BLaER1 (cell line): Measurements from ENCODE around the gene NCAPH2.

Experiments used
- H3K27ac ChIP-seq: shearing (Covaris generic); formaldehyde crosslinking; 2 replicates; pipeline ENCODE4 v1.8.1; 2022
- H3K27me3 ChIP-seq: shearing (Covaris generic); formaldehyde crosslinking; 2 replicates; pipeline ENCODE4 v1.8.1; 2022
- H3K36me3 ChIP-seq: shearing (Covaris generic); formaldehyde crosslinking; 2 replicates; pipeline ENCODE4 v1.8.1; 2022
- H3K4me1 ChIP-seq: shearing (Covaris generic); formaldehyde crosslinking; 2 replicates; pipeline ENCODE4 v1.8.1; 2022
- H3K4me2 ChIP-seq: shearing (Covaris generic); formaldehyde crosslinking; 2 replicates; pipeline ENCODE4 v1.8.1; 2022
- H3K4me3 ChIP-seq: shearing (Covaris generic); formaldehyde crosslinking; 2 replicates; pipeline ENCODE4 v1.8.1; 2022
- H3K9ac ChIP-seq: shearing (Covaris generic); formaldehyde crosslinking; 2 replicates; pipeline ENCODE4 v1.8.1; 2022
- H3K9me3 ChIP-seq: shearing (Covaris generic); formaldehyde crosslinking; 2 replicates; pipeline ENCODE4 v1.8.1; 2022
- H4K20me1 ChIP-seq: shearing (Covaris generic); formaldehyde crosslinking; 2 replicates; pipeline ENCODE4 v1.8.1; 2022
- Cebpa-rat ChIP-seq: shearing (Covaris generic); IDR thresholded peaks from 2 replicates; pipeline ENCODE4 v1.8.1; 2022

The NCAPH2 gene

GRCh38 chr22:50483106-50483505 is 24.9 kb upstream of the NCAPH2 start:
- Histone ChIP-seq H3K4me1 (peaks cover 91% of the 10 kb centered on the region), H3K9me3 (no peaks in the 10 kb centered on the region), H3K9ac (0 out of 2 replicates have a peak overlapping the region, but pooled peaks have one; percentile 81), H3K27ac (0 out of 2 replicates have a peak overlapping the region, but pooled peaks have one; percentile 2), H4K20me1 (peaks cover 25% of the 10 kb centered on the region; the same call in 1 of the 2 replicates), H3K36me3 (no peaks in the 10 kb centered on the region), H3K4me3 (peak overlapping the region; percentile 74; the same call in 1 of the 2 replicates), H3K27me3 (peaks cover 40% of the 10 kb centered on the region), H3K4me2 (peak overlapping the region; percentile 96)
- no peak for TF ChIP-seq Cebpa-rat

GRCh38 chr22:50483556-50483955 is 24.5 kb upstream of the NCAPH2 start:
- 0 out of 2 replicates have a peak overlapping the region, but pooled peaks have one; percentile 81 for H3K9ac ChIP-seq
- H3K27me3 ChIP-seq: peaks cover 40% of the 10 kb centered on the region
- TF ChIP-seq Cebpa-rat: no peak
- peak overlapping the region; percentile 96 for H3K4me2 ChIP-seq
- peaks cover 88% of the 10 kb centered on the region for H3K4me1 ChIP-seq
- H4K20me1 ChIP-seq: peaks cover 25% of the 10 kb centered on the region; the same call in 1 of the 2 replicates
- H3K27ac ChIP-seq: 0 out of 2 replicates have a peak overlapping the region, but pooled peaks have one; percentile 2
- peak overlapping the region; percentile 74; the same call in 1 of the 2 replicates for H3K4me3 ChIP-seq
- H3K36me3 ChIP-seq: no peaks in the 10 kb centered on the region
- no peaks in the 10 kb centered on the region for H3K9me3 ChIP-seq

- no peaks in the 10 kb centered on the region for H3K36me3 ChIP-seq
- no peak overlapping the region for H3K27ac ChIP-seq
- no peak for TF ChIP-seq Cebpa-rat
- H3K9ac ChIP-seq: 0 out of 2 replicates have a peak overlapping the region, but pooled peaks have one; percentile 24
- peaks cover 25% of the 10 kb centered on the region; the same call in 1 of the 2 replicates for H4K20me1 ChIP-seq
- H3K4me2 ChIP-seq: peak overlapping the region; percentile 96
- peaks cover 83% of the 10 kb centered on the region for H3K4me1 ChIP-seq
- H3K4me3 ChIP-seq: no peak overlapping the region; the same call in 1 of the 2 replicates
- H3K9me3 ChIP-seq: no peaks in the 10 kb centered on the region
- H3K27me3 ChIP-seq: peaks cover 39% of the 10 kb centered on the region
Observed at GRCh38 chr22:50483977-50484853, 23.8 kb upstream of the NCAPH2 start.

- H3K36me3 ChIP-seq: no peaks in the 10 kb centered on the region
- H3K4me2 ChIP-seq: peak overlapping the region; percentile 42
- H3K4me3 ChIP-seq: no peak overlapping the region
- H3K9me3 ChIP-seq: no peaks in the 10 kb centered on the region
- H4K20me1 ChIP-seq: peaks cover 25% of the 10 kb centered on the region; the same call in 1 of the 2 replicates
- no peak overlapping the region for H3K9ac ChIP-seq
- no peak for TF ChIP-seq Cebpa-rat
- peaks cover 27% of the 10 kb centered on the region for H3K27me3 ChIP-seq
- peaks cover 87% of the 10 kb centered on the region for H3K4me1 ChIP-seq
- no peak overlapping the region for H3K27ac ChIP-seq
Observed at GRCh38 chr22:50485221-50486131, 22.5 kb upstream of the NCAPH2 start.

- H3K36me3 ChIP-seq: no peaks in the 10 kb centered on the region
- peak within 1 kb of the TSS; percentile 49 for H3K9ac ChIP-seq
- peak within 1 kb of the TSS; percentile 11; the same call in 1 of the 2 replicates for H3K4me3 ChIP-seq
- no peak for TF ChIP-seq Cebpa-rat
- peak within 1 kb of the TSS; percentile 71 for H3K27ac ChIP-seq
- H3K27me3 ChIP-seq: peaks cover 14% of the 10 kb centered on the region; the same call in 1 of the 2 replicates
- H3K4me2 ChIP-seq: peak within 1 kb of the TSS; percentile 70
- H3K4me1 ChIP-seq: peaks cover 89% of the 10 kb centered on the region
- peaks cover 25% of the 10 kb centered on the region; the same call in 1 of the 2 replicates for H4K20me1 ChIP-seq
- H3K9me3 ChIP-seq: no peaks in the 10 kb centered on the region
Observed at GRCh38 chr22:50486561-50487289, 21.3 kb upstream of the NCAPH2 start, which contains the start of gene MIOX. Gene MIOX, plus strand, starts transcription at chr22:50486859. Its CDS starts 39 bp downstream, at chr22:50486898.

GRCh38 chr22:50487290-50488005 is 20.6 kb upstream of the NCAPH2 start:
- no peak for TF ChIP-seq Cebpa-rat
- peak overlapping the region; percentile 71 for H3K27ac ChIP-seq
- peak overlapping the region; percentile 11; the same call in 1 of the 2 replicates for H3K4me3 ChIP-seq
- H3K27me3 ChIP-seq: peaks cover 7% of the 10 kb centered on the region; the same call in 1 of the 2 replicates
- peaks cover 22% of the 10 kb centered on the region; the same call in 1 of the 2 replicates for H4K20me1 ChIP-seq
- peak overlapping the region; percentile 49 for H3K9ac ChIP-seq
- H3K36me3 ChIP-seq: no peaks in the 10 kb centered on the region
- H3K4me1 ChIP-seq: peaks cover 83% of the 10 kb centered on the region
- peak overlapping the region; percentile 70 for H3K4me2 ChIP-seq
- H3K9me3 ChIP-seq: no peaks in the 10 kb centered on the region

GRCh38 chr22:50488006-50488677 is 19.9 kb upstream of the NCAPH2 start:
- no peak for TF ChIP-seq Cebpa-rat
- Histone ChIP-seq H3K9me3 (no peaks in the 10 kb centered on the region), H3K9ac (no peak overlapping the region), H3K4me3 (no peak overlapping the region), H3K27ac (no peak overlapping the region), H4K20me1 (peaks cover 15% of the 10 kb centered on the region; the same call in 1 of the 2 replicates), H3K4me1 (peaks cover 76% of the 10 kb centered on the region), H3K4me2 (peak overlapping the region; percentile 70), H3K36me3 (no peaks in the 10 kb centered on the region), H3K27me3 (0 out of 2 replicates have a peak, but pooled peaks cover under 1% of the 10 kb centered on the region)

- Histone ChIP-seq H3K36me3 (no peaks in the 10 kb centered on the region), H3K4me3 (no peak overlapping the region), H4K20me1 (peaks cover 7% of the 10 kb centered on the region; the same call in 1 of the 2 replicates), H3K27me3 (no peaks in the 10 kb centered on the region), H3K9me3 (no peaks in the 10 kb centered on the region), H3K27ac (no peak overlapping the region), H3K4me2 (no peak overlapping the region), H3K9ac (no peak overlapping the region), H3K4me1 (peaks cover 69% of the 10 kb centered on the region)
- TF ChIP-seq Cebpa-rat: no peak
Observed at GRCh38 chr22:50488886-50489285, 19.1 kb upstream of the NCAPH2 start.
